IMR-90 (cell line): ENCODE measurements around the gene USP17L12. TPM values are rescaled to one million over a fixed set of nuclear protein-coding genes. Genes with fewer than 3 reads are reported as not detected.
"Not testable (repeated sequence)": the region's sequence is repeated elsewhere in the genome, so short reads cannot be mapped to it uniquely, and the experiment has no call there.

ENCODE experiments used
- ATAC-seq: fragments of 200-7000 bp; cut with Tn5 transposase; 2 replicates; pipeline ENCODE4 v1.9.1; 2020; ENCODE audit warnings: low read depth, mild to moderate bottlenecking, moderate library complexity
- BruUV-seq: library from RNA; stranded (reverse); fragments of 400-500 nt; replicated peaks from 2 replicates; lab custom pipeline; 2021; lab: Mats Ljungman, UMichigan
- CTCF ChIA-PET: fragments of 300-600 bp; formaldehyde crosslinking; extraction: SDS; loops from one replicate; lab custom pipeline; 2021; ENCODE audit warnings: antibody characterized with exemption; lab: Yijun Ruan, JAX
- POLR2A ChIA-PET: fragments of 300-600 bp; sonication (Branson Sonifier 250); formaldehyde crosslinking; loops from one replicate; lab custom pipeline; 2022; ENCODE audit warnings: antibody characterized with exemption; ENCODE audit not compliant: unreplicated experiment; lab: Charles Lee
- DNase-seq: peaks from one replicate; pipeline ENCODE4 v3.0.0; 2013
- H2AFZ ChIP-seq: replicated peaks from 2 replicates; pipeline ENCODE3; 2013; ENCODE audit warnings: low read length, mild to moderate bottlenecking; ENCODE audit not compliant: poor library complexity
- H2AK5ac ChIP-seq: 2 replicates; pipeline ENCODE4 v1.6.1; 2013; ENCODE audit warnings: low read depth, low read length, inconsistent platforms
- H2AK9ac ChIP-seq: replicated peaks from 2 replicates; pipeline ENCODE3; 2013; ENCODE audit warnings: mild to moderate bottlenecking, low read depth, low read length, moderate library complexity; ENCODE audit not compliant: poor library complexity
- H2BK120ac ChIP-seq: 2 replicates; pipeline ENCODE4 v1.6.1; 2013; ENCODE audit warnings: low read depth, low read length, inconsistent platforms
- H2BK15ac ChIP-seq: 3 replicates; pipeline ENCODE4 v1.6.1; 2013; ENCODE audit warnings: low read depth, low read length, inconsistent platforms
- H2BK20ac ChIP-seq: 2 replicates; pipeline ENCODE4 v1.6.1; 2013; ENCODE audit warnings: low read depth, mild to moderate bottlenecking, inconsistent platforms, low read length, moderate library complexity
- H2BK5ac ChIP-seq: 2 replicates; pipeline ENCODE4 v1.6.1; 2013; ENCODE audit warnings: mild to moderate bottlenecking, low read depth, low read length, inconsistent platforms; ENCODE audit not compliant: poor library complexity, severe bottlenecking
- H3K14ac ChIP-seq: replicated peaks from 2 replicates; pipeline ENCODE4 v1.6.1; 2013; ENCODE audit warnings: low read depth, low read length, inconsistent platforms
- H3K18ac ChIP-seq: 2 replicates; pipeline ENCODE4 v1.6.1; 2013; ENCODE audit warnings: low read depth, low read length, control low read depth
- H3K23ac ChIP-seq: 2 replicates; pipeline ENCODE4 v1.6.1; 2013; ENCODE audit warnings: low read depth, low read length, inconsistent platforms
- H3K27ac ChIP-seq: 2 replicates; pipeline ENCODE4 v1.5.1; 2013; ENCODE audit warnings: mild to moderate bottlenecking, control low read depth, low read length; ENCODE audit not compliant: insufficient read depth
- H3K27me3 ChIP-seq: 2 replicates; pipeline ENCODE4 v1.6.1; 2013; ENCODE audit warnings: low read length; ENCODE audit not compliant: control insufficient read depth, insufficient read depth
- H3K36me3 ChIP-seq: 2 replicates; pipeline ENCODE4 v1.6.1; 2013; ENCODE audit warnings: low read length, mixed read lengths; ENCODE audit not compliant: control insufficient read depth, insufficient read depth
- H3K4ac ChIP-seq: 2 replicates; pipeline ENCODE4 v1.6.1; 2013; ENCODE audit warnings: low read depth, low read length, inconsistent platforms
- H3K4me1 ChIP-seq: 2 replicates; pipeline ENCODE4 v1.6.1; 2013; ENCODE audit warnings: low read length, mixed read lengths; ENCODE audit not compliant: control insufficient read depth, insufficient read depth
- H3K4me2 ChIP-seq: 2 replicates; pipeline ENCODE4 v1.6.1; 2013; ENCODE audit warnings: low read depth, mild to moderate bottlenecking, control low read depth, low read length, moderate library complexity
- H3K4me3 ChIP-seq: 2 replicates; pipeline ENCODE4 v1.5.1; 2013; ENCODE audit warnings: low read depth, mild to moderate bottlenecking, control low read depth, low read length, moderate library complexity; ENCODE audit not compliant: insufficient read depth
- H3K56ac ChIP-seq: 2 replicates; pipeline ENCODE4 v1.6.1; 2013; ENCODE audit warnings: low read length, inconsistent platforms; ENCODE audit not compliant: insufficient read depth; ENCODE audit errors: extremely low read depth
- H3K79me1 ChIP-seq, 2 experiments: 2 replicates each; pipeline ENCODE4 v1.6.1; 2013; ENCODE audit warnings: low read length in 2 of 2, inconsistent platforms in 1 of 2, low read depth in 1 of 2
- H3K9ac ChIP-seq: 2 replicates; pipeline ENCODE4 v1.6.1; 2013; ENCODE audit warnings: low read depth, low read length, control low read depth
- H3K9me1 ChIP-seq: 2 replicates; pipeline ENCODE4 v1.6.1; 2013; ENCODE audit warnings: low read length, inconsistent platforms; ENCODE audit not compliant: insufficient read depth
- H3K9me3 ChIP-seq: 2 replicates; pipeline ENCODE4 v1.6.1; 2013; ENCODE audit warnings: low read length; ENCODE audit not compliant: control insufficient read depth, insufficient read depth
- H4K20me1 ChIP-seq: 2 replicates; pipeline ENCODE4 v1.6.1; 2013; ENCODE audit warnings: low read length, inconsistent platforms; ENCODE audit not compliant: insufficient read depth
- H4K5ac ChIP-seq: 2 replicates; pipeline ENCODE4 v1.6.1; 2013; ENCODE audit warnings: mild to moderate bottlenecking, low read depth, low read length, control low read depth
- H4K8ac ChIP-seq, 2 experiments: 2 replicates each; pipeline ENCODE4 v1.6.1; 2013; ENCODE audit warnings: low read depth in 2 of 2, low read length in 2 of 2, control low read depth in 1 of 2, inconsistent platforms in 1 of 2
- H4K91ac ChIP-seq: 2 replicates; pipeline ENCODE4 v1.6.1; 2013; ENCODE audit warnings: low read depth, low read length, inconsistent platforms; ENCODE audit not compliant: insufficient read depth
- WGBS, 2 experiments: methylation state at CpG; one replicate each; pipeline versions ENCODE4 v1.1.5 to v1.1.7; 2013; ENCODE audit warnings: missing lambda C conversion rate in 2 of 2; ENCODE audit not compliant: insufficient read length in 1 of 2; ENCODE audit errors: extremely low coverage in 2 of 2; 5-methylcytosine and 5-hydroxymethylcytosine counted together
- dilution Hi-C: fragments of 300-500 bp; cut with HindIII; formaldehyde crosslinking; loops from one replicate; pipeline ENCODE4 v1.14.3; 2018; ENCODE audit warnings: low sequenced_read_pairs; ENCODE audit not compliant: unreplicated experiment
- in situ Hi-C: fragments of 300-500 bp; cut with MboI; formaldehyde crosslinking; loops from 3 replicates; pipeline ENCODE4 v1.14.3; 2019; ENCODE audit warnings: low sequenced_read_pairs, inconsistent platforms, mixed read lengths
- intact Hi-C: fragments of 100-400 bp; cut with micrococcal nuclease; formaldehyde crosslinking; loops from 2 replicates; pipeline ENCODE4 v1.10.0; 2022
- polyA plus RNA-seq, 3 experiments: library from polyadenylated mRNA; depleted of rRNA; stranded (reverse); fragments of >200 nt; gene quantifications; 2 replicates each; pipeline ENCODE4 v1.2.3, GENCODE V29; 2012; ENCODE audit warnings: low replicate concordance in 1 of 3
- total RNA-seq: library from RNA; depleted of rRNA; stranded (reverse); fragments of >200 nt; gene quantifications from 2 replicates; pipeline ENCODE4 v1.2.3, GENCODE V29; 2012

Gene USP17L12
- total and polyA plus RNA-seq, 2 of the 4 experiments (the other 2 are of a cell fraction) = not detected

DNA sequence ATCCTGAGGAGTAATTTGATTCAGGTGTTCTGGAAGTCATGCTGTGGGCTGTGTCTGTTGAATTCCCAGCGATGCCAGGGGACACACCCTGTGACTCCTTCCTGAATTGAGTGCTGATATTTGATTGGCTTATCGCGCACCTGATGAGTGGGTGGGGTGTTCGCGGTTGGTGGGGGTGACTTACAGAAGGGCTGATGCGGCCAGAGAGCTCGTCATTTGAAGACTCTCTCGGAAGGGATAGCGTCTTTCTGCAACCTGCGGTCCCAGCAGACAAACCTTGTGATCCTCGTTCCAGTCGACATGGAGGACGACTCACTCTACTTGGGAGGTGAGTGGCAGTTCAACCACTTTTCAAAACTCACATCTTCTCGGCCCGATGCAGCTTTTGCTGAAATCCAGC, 14.1 kb downstream of the USP17L12 start, which contains the start of gene USP17L15:
Gene USP17L15, plus strand, starts transcription at position 301 of the 400 bp plus-strand sequence. Its CDS starts 0 bp downstream, at position 301.
- CTCF ChIA-PET, H3K4ac ChIP-seq, H3K23ac ChIP-seq, H3K9me1 ChIP-seq, H2BK5ac ChIP-seq, H4K5ac ChIP-seq, H2AK5ac ChIP-seq, POLR2A ChIA-PET, BruUV-seq, H2AK9ac ChIP-seq, H4K20me1 ChIP-seq, H3K18ac ChIP-seq, dilution Hi-C loops, ATAC-seq, H3K4me3 ChIP-seq, H3K56ac ChIP-seq, H4K91ac ChIP-seq, DNase-seq, intact Hi-C loops, H2BK120ac ChIP-seq, H3K9me3 ChIP-seq, H3K36me3 ChIP-seq, H3K27ac ChIP-seq, H2BK15ac ChIP-seq, in situ Hi-C loops, H3K27me3 ChIP-seq, H2AFZ ChIP-seq, H3K4me1 ChIP-seq, H3K9ac ChIP-seq, H3K14ac ChIP-seq, H2BK20ac ChIP-seq, H4K8ac ChIP-seq, H3K79me1 ChIP-seq, H3K4me2 ChIP-seq: not testable (repeated sequence)
- WGBS, 2 experiments = no CpG with 5 or more reads among the region's 15 CpGs

DNA sequence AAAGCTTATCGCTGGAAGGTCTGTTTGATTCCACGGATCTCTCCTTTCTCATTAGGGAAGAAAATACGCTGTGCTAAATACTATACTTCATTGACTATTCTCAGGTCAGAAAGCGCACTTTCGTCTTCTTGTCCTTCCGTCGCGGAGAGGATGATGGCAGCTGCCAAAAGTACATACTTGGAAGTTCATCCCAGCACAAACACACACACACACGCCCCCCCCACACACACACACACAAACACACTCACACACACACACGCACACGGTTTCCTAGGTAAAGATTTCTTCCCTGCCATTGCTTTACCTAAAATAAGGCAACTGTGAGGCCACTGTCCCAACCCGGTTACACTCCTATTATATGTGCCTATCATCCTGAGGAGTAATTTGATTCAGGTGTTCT, 18.5 kb downstream of the USP17L12 start:
- H3K56ac ChIP-seq, in situ Hi-C loops, H2BK20ac ChIP-seq, H3K4ac ChIP-seq, H3K4me2 ChIP-seq, H3K4me1 ChIP-seq, H2AK5ac ChIP-seq, H3K36me3 ChIP-seq, H3K9ac ChIP-seq, H2BK15ac ChIP-seq, H2AFZ ChIP-seq, H3K79me1 ChIP-seq, CTCF ChIA-PET, intact Hi-C loops, H4K8ac ChIP-seq, BruUV-seq, H3K9me1 ChIP-seq, H3K27me3 ChIP-seq, H3K18ac ChIP-seq, H3K23ac ChIP-seq, H3K27ac ChIP-seq, H2BK120ac ChIP-seq, H2BK5ac ChIP-seq, H3K4me3 ChIP-seq, POLR2A ChIA-PET, dilution Hi-C loops, H4K5ac ChIP-seq, ATAC-seq, H3K9me3 ChIP-seq, H4K20me1 ChIP-seq, H3K14ac ChIP-seq, H2AK9ac ChIP-seq, H4K91ac ChIP-seq: not testable (repeated sequence)
- peak; percentile 0 for DNase-seq
- WGBS, 2 experiments = no CpG with 5 or more reads among the region's 12 CpGs
